GM21515 (cell line): Measurements from ENCODE around the gene WNT5B.
"Not testable (repeated sequence)": the region's sequence is repeated elsewhere in the genome, so short reads cannot be mapped to it uniquely, and the experiment has no call there.

Experiments
- ATAC-seq: cut with Tn5 transposase; IDR thresholded peaks from one replicate; pipeline ENCODE4 v1.9.1; 2021; ENCODE audit not compliant: unreplicated experiment

The WNT5B gene

DNA sequence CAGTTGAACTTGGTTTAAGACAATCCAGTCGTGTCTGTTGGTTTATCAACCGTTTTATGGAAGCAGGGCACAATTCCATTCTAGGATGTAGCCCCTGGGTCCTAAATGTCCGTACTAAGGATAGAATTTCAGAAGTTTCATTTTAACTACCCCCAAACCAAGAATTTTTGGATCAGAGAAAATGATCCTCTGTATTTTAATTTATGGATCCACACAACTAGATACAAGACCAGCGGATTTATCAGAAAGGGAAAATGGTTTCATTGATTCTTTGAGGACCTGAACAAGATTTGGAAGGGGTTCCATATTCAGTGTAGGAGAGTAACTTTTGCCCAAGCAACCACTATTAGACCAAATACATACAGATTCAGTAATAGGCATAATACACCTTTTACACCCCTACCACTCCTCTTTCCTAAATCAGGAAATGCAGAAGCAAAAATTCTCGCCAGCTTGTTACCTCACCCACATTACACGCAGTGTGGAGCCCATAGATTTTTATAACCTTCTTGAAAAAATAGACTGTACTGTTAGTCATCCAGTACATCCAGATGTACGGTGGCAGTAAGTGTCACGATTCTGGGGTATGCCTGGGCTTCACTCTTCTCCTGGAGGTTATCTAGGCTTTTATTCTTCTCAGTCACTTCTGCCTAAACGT is 33.2 kb upstream of the WNT5B start:
- ATAC-seq = no peak

DNA sequence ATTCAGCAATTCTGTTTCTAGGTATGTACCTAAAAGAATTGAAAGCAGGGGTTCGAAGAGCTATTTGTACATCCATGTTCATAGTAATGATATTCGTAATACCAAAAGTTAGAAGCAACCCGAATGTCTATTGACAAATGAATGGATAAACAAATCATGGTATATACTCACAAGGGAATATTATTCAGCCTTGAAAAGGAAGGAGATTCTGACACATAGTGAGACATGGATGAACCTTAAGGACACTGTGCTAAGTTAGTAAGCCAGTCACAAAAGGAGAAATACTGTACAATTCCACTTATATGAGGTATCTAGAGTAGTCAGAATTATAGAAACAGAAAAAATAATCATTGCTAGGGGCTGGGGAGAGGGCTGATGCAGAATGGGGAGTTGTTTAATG is 30.3 kb upstream of the WNT5B start:
- no peak for ATAC-seq

DNA sequence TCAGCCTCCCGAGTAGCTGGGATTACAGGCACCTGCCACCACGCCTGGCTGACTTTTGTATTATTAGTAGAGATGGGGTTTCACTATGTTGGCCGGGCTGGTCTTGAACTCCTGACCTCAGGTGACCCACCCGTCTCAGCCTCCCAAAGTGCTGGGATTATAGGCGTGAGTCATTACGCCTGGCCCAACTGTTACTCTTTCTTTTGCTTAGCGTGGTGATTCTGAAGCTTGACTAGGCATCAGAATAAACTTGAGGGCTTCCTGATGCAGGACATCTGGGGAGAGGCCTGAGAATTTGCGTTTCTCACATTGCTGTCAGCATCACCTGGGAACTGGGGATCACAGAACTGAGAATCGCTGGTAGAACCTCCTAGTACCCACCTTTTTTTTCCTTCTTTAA is 26.3 kb upstream of the WNT5B start:
- ATAC-seq = not testable (repeated sequence)

DNA sequence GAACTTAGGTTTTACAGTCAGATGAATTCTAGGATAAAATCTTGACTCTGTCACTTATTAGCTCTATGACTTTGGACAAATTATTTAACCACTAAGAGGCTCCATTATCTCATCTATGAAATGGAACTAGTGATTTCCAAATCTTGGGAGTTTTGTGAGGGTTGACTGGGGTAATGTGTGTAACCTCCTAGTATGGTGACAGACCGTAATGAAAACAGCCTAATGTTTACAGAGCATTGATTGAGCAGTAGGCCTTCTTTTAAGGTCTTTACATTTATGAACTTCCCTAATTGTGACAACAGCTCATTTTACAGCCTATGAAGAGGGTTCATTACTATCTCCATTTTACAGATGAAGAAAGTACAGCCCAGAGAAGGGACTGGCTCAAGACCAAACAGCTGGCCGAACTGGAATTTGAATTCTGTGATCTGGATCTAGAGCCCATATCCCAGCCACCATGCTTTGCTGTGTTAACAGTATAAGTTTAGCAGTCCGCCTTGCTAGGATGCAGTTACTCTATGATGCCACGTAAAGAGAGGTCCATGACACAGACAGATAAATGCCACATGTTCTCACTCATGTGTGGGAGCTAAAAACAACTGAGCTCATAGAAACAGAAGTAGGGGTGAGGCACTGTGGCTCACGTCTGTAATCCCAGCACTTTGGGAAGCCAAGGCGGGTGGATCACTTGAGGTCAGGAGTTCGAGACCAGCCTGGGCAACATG is 25.6 kb upstream of the WNT5B start:
- ATAC-seq = no peak

- no peak for ATAC-seq
Observed at GRCh38 chr12:1604464-1604863, 24.6 kb upstream of the WNT5B start.

- peak; percentile 26 for ATAC-seq
Observed at GRCh38 chr12:1605129-1606020, 23.7 kb upstream of the WNT5B start.

- peak; percentile 46 for ATAC-seq
Observed at GRCh38 chr12:1606021-1606622, 22.9 kb upstream of the WNT5B start.

DNA sequence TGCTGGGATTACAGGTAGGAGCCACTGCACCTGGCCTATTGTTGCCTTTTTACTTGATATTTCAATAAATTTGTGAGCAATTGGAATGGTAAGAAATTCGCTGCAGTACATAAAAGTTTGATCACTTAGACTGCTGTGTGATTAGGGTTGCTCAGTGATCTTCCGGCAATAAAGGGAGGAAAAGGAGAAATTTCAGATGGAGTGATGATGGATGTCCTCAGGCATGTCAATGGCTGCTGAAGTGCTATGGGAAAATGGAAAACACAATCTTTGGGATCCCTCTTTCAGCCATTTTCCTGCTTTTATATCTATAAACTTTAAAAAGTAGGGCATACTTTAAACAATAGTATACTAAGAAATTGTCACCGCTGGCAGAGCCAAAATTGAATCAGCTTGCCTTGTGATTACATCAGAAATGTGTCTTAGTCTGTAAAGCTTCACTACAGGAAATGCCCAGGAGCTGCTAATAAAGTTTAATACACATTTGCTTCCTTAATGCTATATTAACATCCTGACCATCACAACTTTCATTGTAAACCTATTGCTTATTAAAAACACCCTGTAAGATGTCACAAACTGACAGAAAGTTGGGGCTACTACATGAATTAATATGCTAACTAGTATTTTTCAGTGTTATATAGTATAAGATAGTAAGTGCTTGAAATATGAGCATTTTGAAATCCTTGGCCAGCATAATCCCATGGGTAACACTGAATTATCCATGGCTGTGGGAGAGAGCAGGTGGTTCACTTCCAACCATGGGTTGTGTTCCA is 20.9 kb upstream of the WNT5B start:
- ATAC-seq = no peak

GRCh38 chr12:1608713-1609119 is 20.3 kb upstream of the WNT5B start:
- no peak for ATAC-seq

DNA sequence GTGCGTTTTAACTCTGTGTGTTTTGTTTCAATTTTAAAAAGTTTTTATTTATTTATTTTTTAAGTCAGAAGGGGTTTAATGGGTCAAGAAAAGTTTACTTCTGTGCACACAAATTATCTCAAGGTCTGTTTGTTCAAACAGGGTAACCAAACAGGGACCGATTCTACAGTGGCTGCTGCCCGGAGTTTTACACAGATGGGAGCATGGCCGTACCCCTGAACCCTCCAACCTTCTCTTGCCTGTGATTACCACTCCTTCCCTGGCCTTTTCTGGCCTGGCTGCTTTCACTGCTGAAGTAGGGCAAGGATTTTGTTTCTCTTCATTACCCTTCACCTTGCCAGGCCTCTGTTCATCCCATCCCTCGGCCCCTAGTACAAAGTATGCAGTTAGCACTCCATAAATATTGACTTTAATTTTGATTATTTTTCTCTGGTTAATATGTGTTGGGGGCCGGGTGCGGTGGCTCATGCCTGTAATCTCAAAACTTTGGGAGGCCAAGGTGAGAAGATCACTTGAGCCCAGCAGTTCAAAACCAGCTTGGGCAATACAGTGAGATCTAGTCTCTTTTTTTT is 18.9 kb upstream of the WNT5B start:
- ATAC-seq = no peak

GRCh38 chr12:1611803-1612572 is 17.0 kb upstream of the WNT5B start:
- no peak for ATAC-seq

DNA sequence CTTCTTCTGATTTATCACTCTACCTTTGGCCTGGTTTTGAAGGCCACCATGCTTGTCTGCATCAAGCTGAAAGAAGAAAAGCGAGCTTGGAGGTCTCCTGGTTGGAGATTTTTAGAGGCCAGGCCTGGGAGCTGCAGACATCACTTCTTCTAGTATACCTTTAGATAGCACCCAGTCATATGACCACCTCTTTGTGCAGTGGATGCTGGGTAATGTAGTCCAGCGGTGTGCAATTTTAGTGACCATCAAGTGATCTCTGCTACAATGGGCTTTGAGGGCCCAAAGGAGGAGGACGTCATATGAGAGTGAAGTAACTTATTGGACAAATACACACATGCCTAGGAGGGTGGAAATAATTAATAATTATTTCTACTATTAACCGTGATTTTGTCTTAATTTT is 15.2 kb upstream of the WNT5B start:
- no peak for ATAC-seq

- no peak for ATAC-seq
Observed at GRCh38 chr12:1614360-1614759, 14.7 kb upstream of the WNT5B start.

DNA sequence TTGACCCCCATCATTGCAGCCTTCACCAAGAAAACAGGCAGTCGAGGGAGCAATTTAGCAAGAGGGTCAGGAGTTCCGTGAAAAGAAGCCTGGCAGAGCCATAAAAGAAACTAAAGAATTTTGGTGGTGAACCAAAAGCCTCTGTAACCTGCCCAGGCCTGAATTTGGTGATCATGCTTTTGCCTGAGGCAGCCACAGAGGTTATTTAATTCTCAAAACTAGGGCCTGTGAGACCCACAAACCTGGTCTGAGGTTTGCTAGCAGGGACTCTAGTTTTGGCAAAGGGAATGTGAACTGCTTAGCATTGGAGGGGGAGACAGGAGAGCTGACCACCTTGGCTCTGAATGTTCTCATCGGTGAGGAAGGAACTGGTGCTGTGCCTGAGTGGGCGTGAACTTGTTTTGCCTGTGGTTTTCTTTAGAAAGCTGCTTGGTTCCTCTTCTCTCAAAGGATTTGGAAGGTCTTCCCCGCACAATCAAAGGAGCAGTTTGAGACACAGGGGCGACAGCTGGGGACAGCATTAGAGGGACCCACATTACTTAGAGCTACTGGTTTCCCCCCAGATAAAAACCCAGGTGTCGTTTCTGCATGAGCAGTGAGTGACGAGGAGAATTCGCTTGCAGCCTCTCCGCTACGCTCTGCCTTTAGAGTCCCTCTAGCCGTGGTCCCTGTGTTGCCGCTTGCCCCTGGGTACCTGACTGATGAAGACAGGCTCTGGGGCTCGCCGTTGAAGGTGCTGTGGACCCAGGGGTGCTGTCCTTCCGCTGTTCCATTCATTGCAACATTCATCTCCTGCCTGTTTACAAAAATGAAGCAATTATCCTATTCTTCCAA is 12.6 kb upstream of the WNT5B start:
- ATAC-seq = no peak

GRCh38 chr12:1618489-1618888 is 10.5 kb upstream of the WNT5B start:
- no peak for ATAC-seq

DNA sequence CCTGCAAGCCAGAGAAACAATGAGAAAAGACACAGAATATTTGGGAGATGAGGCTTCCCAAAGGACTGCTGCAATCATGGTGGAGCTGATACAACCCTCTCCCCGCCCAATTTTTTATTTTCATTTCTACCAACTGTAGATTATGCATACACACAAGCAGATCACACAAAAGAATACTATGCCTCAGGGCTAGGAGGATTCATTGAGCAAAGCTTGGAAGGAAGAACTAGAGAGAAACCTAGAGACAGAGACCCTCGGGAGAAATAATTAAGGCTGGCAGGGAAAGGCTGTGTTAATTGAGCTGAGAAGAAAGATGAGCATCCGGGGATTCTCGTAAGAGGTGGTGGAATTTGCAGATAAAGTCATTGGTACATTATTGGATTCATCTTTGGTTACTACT is 9.9 kb upstream of the WNT5B start:
- ATAC-seq = no peak

- ATAC-seq = no peak
Observed at GRCh38 chr12:1619587-1619986, 9.4 kb upstream of the WNT5B start.

- no peak for ATAC-seq
Observed at GRCh38 chr12:1620092-1620491, 8.9 kb upstream of the WNT5B start.

GRCh38 chr12:1622406-1622805 is 6.6 kb upstream of the WNT5B start:
- ATAC-seq = no peak
